SK-N-SH (cell line): ENCODE measurements around the gene RLBP1. TPM values are rescaled to one million over a fixed set of nuclear protein-coding genes. Genes with fewer than 3 reads are reported as not detected.

Experiments used
- CTCF ChIA-PET: fragments of 300-600, 350-600 bp; formaldehyde crosslinking; extraction: SDS; loops from one replicate; lab custom pipeline; 2021; lab: Yijun Ruan, JAX
- POLR2A ChIA-PET: fragments of 350-600 bp; sonication (Branson Sonifier 250); formaldehyde crosslinking; extraction: SDS; loops from one replicate; lab custom pipeline; 2020; ENCODE audit warnings: antibody characterized with exemption, inconsistent platforms; lab: Yijun Ruan, JAX
- DNase-seq: peaks from one replicate; pipeline ENCODE4 v3.0.0; 2012
- H2AFZ ChIP-seq: fragments of 200-600 bp; sonication (generic); 2 replicates; pipeline ENCODE4 v1.8.1; 2016; ENCODE audit warnings: antibody characterized with exemption, mild to moderate bottlenecking, low read depth
- H3F3A ChIP-seq: fragments of 200-600 bp; sonication (generic); replicated peaks from 2 replicates; pipeline ENCODE3; 2016; ENCODE audit warnings: antibody characterized with exemption, mild to moderate bottlenecking; ENCODE audit not compliant: insufficient read depth
- H3K27ac ChIP-seq, 2 experiments: fragments of 200-500 bp in 1 of 2; fragments of 200-600 bp in 1 of 2; sonication (Bioruptor generic) in 1 of 2; sonication (generic), shearing (Covaris generic) in 1 of 2; 2 replicates each; pipeline versions ENCODE4 v1.5.1 to v1.6.1; 2014 to 2016; ENCODE audit warnings: low read depth in 2 of 2, inconsistent platforms in 1 of 2, low read length in 1 of 2, mild to moderate bottlenecking in 1 of 2, mixed read lengths in 1 of 2
- H3K27me3 ChIP-seq: fragments of 200-600 bp; sonication (generic), shearing (Covaris generic); 2 replicates; pipeline ENCODE4 v1.6.1; 2016; ENCODE audit warnings: mixed run types; ENCODE audit not compliant: insufficient read depth
- H3K36me3 ChIP-seq, 2 experiments: fragments of 200-500 bp in 1 of 2; fragments of 200-600 bp in 1 of 2; sonication (Bioruptor generic) in 1 of 2; sonication (generic) in 1 of 2; replicated peaks in 1 of 2; 2 replicates each; pipeline versions ENCODE3 to v1.5.1; 2014 to 2016; ENCODE audit warnings: low read length in 1 of 2, mild to moderate bottlenecking in 1 of 2; ENCODE audit not compliant: insufficient read depth in 2 of 2, control insufficient read depth in 1 of 2
- H3K4me1 ChIP-seq, 2 experiments: fragments of 200-500 bp in 1 of 2; fragments of 200-600 bp in 1 of 2; sonication (Bioruptor generic) in 1 of 2; sonication (generic), shearing (Covaris generic) in 1 of 2; 2 replicates each; pipeline versions ENCODE4 v1.5.1 to v1.6.1; 2014 to 2016; ENCODE audit warnings: low read depth in 1 of 2, low read length in 1 of 2, mixed run types in 1 of 2; ENCODE audit not compliant: insufficient read depth in 2 of 2, control insufficient read depth in 1 of 2
- H3K4me2 ChIP-seq: fragments of 200-600 bp; sonication (generic), shearing (Covaris generic); 2 replicates; pipeline ENCODE4 v1.6.1; 2017; ENCODE audit warnings: mixed run types
- H3K4me3 ChIP-seq, 2 experiments: fragments of 200-500 bp in 1 of 2; fragments of 200-600 bp in 1 of 2; sonication (Bioruptor generic) in 1 of 2; sonication (generic), shearing (Covaris generic) in 1 of 2; 2 replicates each; pipeline versions ENCODE4 v1.5.1 to v1.8.1; 2014 to 2016; ENCODE audit warnings: low read depth in 2 of 2, inconsistent platforms in 1 of 2, low read length in 1 of 2, mild to moderate bottlenecking in 1 of 2, mixed read lengths in 1 of 2, moderate library complexity in 1 of 2
- H3K79me2 ChIP-seq: fragments of 200-600 bp; sonication (generic); 2 replicates; pipeline ENCODE4 v1.8.1; 2017; ENCODE audit warnings: mild to moderate bottlenecking; ENCODE audit not compliant: insufficient read depth
- H3K9ac ChIP-seq: fragments of 200-600 bp; sonication (generic); 2 replicates; pipeline ENCODE4 v1.6.1; 2017; ENCODE audit warnings: mixed run types
- H3K9me2 ChIP-seq: fragments of 200-600 bp; sonication (generic); 2 replicates; pipeline ENCODE4 v1.6.1; 2017; ENCODE audit warnings: mixed run types
- H3K9me3 ChIP-seq: fragments of 200-600 bp; sonication (generic); 2 replicates; pipeline ENCODE4 v1.6.1; 2017; ENCODE audit warnings: mixed run types, mild to moderate bottlenecking, moderate library complexity
- H4K20me1 ChIP-seq: fragments of 200-600 bp; sonication (generic); 2 replicates; pipeline ENCODE4 v1.6.1; 2017; ENCODE audit warnings: mild to moderate bottlenecking, mixed run types; ENCODE audit not compliant: insufficient read depth
- EP300 ChIP-seq, 2 experiments: IDR thresholded peaks; 2 replicates each; pipeline versions ENCODE4 v1.4.0 to v1.6.1; 2012; ENCODE audit warnings: borderline replicate concordance in 1 of 2, low read depth in 1 of 2, low read length in 1 of 2
- EZH2phosphoT487 ChIP-seq: fragments of 200-600 bp; sonication (generic); IDR thresholded peaks from 2 replicates; pipeline ENCODE4 v1.6.1; 2017; ENCODE audit warnings: low read depth, mixed run types, mild to moderate bottlenecking, antibody characterized with exemption, moderate library complexity, borderline replicate concordance
- FOXM1 ChIP-seq: IDR thresholded peaks from 2 replicates; pipeline ENCODE4 v1.4.0; 2012; ENCODE audit warnings: low read depth, mild to moderate bottlenecking
- GATA2 ChIP-seq: sonication (generic); formaldehyde crosslinking; IDR thresholded peaks from 2 replicates; pipeline ENCODE4 v1.5.0; 2020; ENCODE audit warnings: mild to moderate bottlenecking, missing genetic modification reagents
- MEF2A ChIP-seq: IDR thresholded peaks from 2 replicates; pipeline ENCODE4 v1.4.0; 2012; ENCODE audit warnings: low read depth, borderline replicate concordance
- MXI1 ChIP-seq: IDR thresholded peaks from 2 replicates; pipeline ENCODE4 v1.6.1; 2012; ENCODE audit warnings: mild to moderate bottlenecking, low read depth, low read length, improper control_type of control experiment
- NFIC ChIP-seq: IDR thresholded peaks from 2 replicates; pipeline ENCODE4 v1.4.0; 2012; ENCODE audit warnings: borderline replicate concordance
- RXRA ChIP-seq: IDR thresholded peaks from 2 replicates; pipeline ENCODE4 v1.4.0; 2012; ENCODE audit warnings: low read depth, mild to moderate bottlenecking, borderline replicate concordance
- TCF12 ChIP-seq: IDR thresholded peaks from 2 replicates; pipeline ENCODE4 v1.4.0; 2012
- TEAD4 ChIP-seq: IDR thresholded peaks from 2 replicates; pipeline ENCODE4 v1.4.0; 2012; ENCODE audit warnings: mild to moderate bottlenecking, borderline replicate concordance; ENCODE audit not compliant: insufficient read depth
- USF1 ChIP-seq: IDR thresholded peaks from 2 replicates; pipeline ENCODE4 v1.4.0; 2012; ENCODE audit warnings: low read depth, borderline replicate concordance
- WGBS: methylation state at CpG from one replicate; pipeline ENCODE4 v1.1.6; 2017; ENCODE audit warnings: low lambda C conversion rate; 5-methylcytosine and 5-hydroxymethylcytosine counted together
- polyA plus RNA-seq, 3 experiments: library from polyadenylated mRNA; depleted of rRNA; stranded (reverse); fragments of >200 nt; gene quantifications; 2 replicates each; pipeline ENCODE4 v1.2.3, GENCODE V29; 2012
- TF ChIP-seq, protein P1 (sequence below): fragments of 150-350 bp; IDR thresholded peaks from 2 replicates; pipeline ENCODE4 v1.6.1; 2017; ENCODE audit warnings: antibody characterized with exemption, low read length, low read depth, borderline replicate concordance
- TF ChIP-seq, protein P2 (sequence below): IDR thresholded peaks from 2 replicates; pipeline ENCODE4 v1.4.0; 2012; ENCODE audit warnings: low read depth, borderline replicate concordance

RLBP1 gene
- polyA plus RNA-seq, 1 of the 3 experiments (the other 2 are of a cell fraction) = not detected

GRCh38 chr15:89217031-89217430 lies 4.3 kb downstream of the RLBP1 start (continued):
- TF ChIP-seq, protein P1, sequence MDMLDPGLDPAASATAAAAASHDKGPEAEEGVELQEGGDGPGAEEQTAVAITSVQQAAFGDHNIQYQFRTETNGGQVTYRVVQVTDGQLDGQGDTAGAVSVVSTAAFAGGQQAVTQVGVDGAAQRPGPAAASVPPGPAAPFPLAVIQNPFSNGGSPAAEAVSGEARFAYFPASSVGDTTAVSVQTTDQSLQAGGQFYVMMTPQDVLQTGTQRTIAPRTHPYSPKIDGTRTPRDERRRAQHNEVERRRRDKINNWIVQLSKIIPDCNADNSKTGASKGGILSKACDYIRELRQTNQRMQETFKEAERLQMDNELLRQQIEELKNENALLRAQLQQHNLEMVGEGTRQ = no peak
- no peak for TF ChIP-seq EP300 (IDR thresholded peaks at IDR 0.05; ENCODE audit: borderline replicate concordance in 1 of 2, low read depth in 1 of 2, low read length in 1 of 2)
- TF ChIP-seq MXI1 = no peak
- TF ChIP-seq MEF2A = no peak
- no peak for TF ChIP-seq GATA2 (CRISPR knock-in tag)
- no peak for TF ChIP-seq TCF12
- TF ChIP-seq EZH2phosphoT487 = no peak
- TF ChIP-seq NFIC = no peak

GRCh38 chr15:89215627-89216026 lies 5.8 kb downstream of the RLBP1 start:
- Histone ChIP-seq H4K20me1 (no peaks in the 10 kb centered on the region), H2AFZ (no peak overlapping the region), H3K36me3 (no peaks in the 10 kb centered on the region), H3K9me2 (no peaks in the 10 kb centered on the region), H3F3A (no peaks in the 10 kb centered on the region), H3K27me3 (no peaks in the 10 kb centered on the region; the same call in 1 of the 2 replicates), H3K4me1 (no peaks in the 10 kb centered on the region), H3K27ac (no peak overlapping the region), H3K4me3 (no peak overlapping the region), H3K79me2 (no peaks in the 10 kb centered on the region), H3K9ac (no peak overlapping the region), H3K9me3 (no peaks in the 10 kb centered on the region), H3K4me2 (no peak overlapping the region)
- ChIA-PET POLR2A (no interaction called here), CTCF (interaction anchor here (0.8 to 4.3 kb wide), 4 partner anchors 8 to 84 kb away, joined by 3 to 39 read pairs (median 7); partner anchors contain the start of gene FANCI)
- no peak for DNase-seq
- TF ChIP-seq FOXM1 (no peak), RXRA (no peak), TEAD4 (no peak), USF1 (no peak)
- TF ChIP-seq, protein P2, sequence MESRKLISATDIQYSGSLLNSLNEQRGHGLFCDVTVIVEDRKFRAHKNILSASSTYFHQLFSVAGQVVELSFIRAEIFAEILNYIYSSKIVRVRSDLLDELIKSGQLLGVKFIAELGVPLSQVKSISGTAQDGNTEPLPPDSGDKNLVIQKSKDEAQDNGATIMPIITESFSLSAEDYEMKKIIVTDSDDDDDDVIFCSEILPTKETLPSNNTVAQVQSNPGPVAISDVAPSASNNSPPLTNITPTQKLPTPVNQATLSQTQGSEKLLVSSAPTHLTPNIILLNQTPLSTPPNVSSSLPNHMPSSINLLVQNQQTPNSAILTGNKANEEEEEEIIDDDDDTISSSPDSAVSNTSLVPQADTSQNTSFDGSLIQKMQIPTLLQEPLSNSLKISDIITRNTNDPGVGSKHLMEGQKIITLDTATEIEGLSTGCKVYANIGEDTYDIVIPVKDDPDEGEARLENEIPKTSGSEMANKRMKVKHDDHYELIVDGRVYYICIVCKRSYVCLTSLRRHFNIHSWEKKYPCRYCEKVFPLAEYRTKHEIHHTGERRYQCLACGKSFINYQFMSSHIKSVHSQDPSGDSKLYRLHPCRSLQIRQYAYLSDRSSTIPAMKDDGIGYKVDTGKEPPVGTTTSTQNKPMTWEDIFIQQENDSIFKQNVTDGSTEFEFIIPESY = no peak
- 48% methylated on average over 2 of the region's 2 CpGs for WGBS
